ENCODE data around the gene COL1A1.

COL1A1 gene

DNA sequence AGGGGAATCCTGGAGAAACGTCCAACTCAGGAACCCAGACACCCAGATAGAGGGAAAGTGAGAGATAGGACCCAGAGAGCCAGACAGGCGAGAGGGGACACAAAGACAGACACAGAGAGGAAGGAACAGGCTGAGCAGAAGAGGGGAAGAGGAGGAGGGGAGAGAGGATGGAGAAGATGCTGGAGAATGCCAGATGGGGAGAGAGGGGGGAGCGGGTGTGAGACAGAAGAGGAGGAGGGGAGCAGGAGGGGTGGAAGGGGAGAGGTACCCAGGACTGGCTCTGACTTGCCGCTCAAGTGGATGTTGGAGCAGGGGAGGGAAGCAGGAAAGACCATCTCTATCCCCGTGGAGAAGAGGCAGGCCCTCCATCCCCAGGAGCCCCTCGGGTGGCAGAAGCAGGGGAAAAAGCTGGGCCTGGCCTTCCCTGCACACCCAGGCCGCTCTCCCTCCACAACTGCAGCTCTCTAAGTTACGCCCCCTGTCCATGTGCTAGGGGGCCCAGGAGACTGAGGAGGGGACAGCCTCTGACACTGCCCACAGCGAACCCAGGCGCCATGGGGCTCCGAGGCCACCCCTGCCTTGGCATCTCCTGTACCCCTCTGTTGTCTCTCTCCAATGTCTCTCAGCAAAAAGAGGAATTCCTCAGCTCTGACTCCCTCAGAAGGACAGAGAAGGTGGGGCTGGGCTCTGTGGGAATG lies 55.8 kb downstream of the COL1A1 start:
- peaks cover 48% of the 10 kb centered on the region for H3K36me3 ChIP-seq (ENCODE audit: insufficient read depth, low read length)
- no peak overlapping the region for H3K27ac ChIP-seq
- TF ChIP-seq EZH2 (IDR thresholded peaks at IDR 0.05) (no peak), POLR2AphosphoS5 (IDR thresholded peaks at IDR 0.05; ENCODE audit: borderline replicate concordance, low read depth, low read length) (no peak), FOXP2 (optimal IDR thresholded peaks at IDR 0.05; ENCODE audit: control extremely low read depth, extremely low read length, insufficient read depth) (no peak)
- no peaks in the 10 kb centered on the region for H3K9me3 ChIP-seq (ENCODE audit: low read depth, low read length)
- DNase-seq (ENCODE audit: low read depth, low spot score): no peak
- H3K9ac ChIP-seq (ENCODE audit: insufficient read length): no peak overlapping the region
- no peak overlapping the region for H3K4me3 ChIP-seq

GRCh38 chr17:50144845-50145531 lies 56.4 kb downstream of the COL1A1 start:
- TF ChIP-seq FOXP2 (optimal IDR thresholded peaks at IDR 0.05; ENCODE audit: control extremely low read depth, extremely low read length, insufficient read depth) (no peak), POLR2AphosphoS5 (IDR thresholded peaks at IDR 0.05; ENCODE audit: borderline replicate concordance, low read depth, low read length) (no peak), EZH2 (IDR thresholded peaks at IDR 0.05) (no peak)
- no peak overlapping the region for H3K27ac ChIP-seq
- DNase-seq (ENCODE audit: low read depth, low spot score): no peak
- peaks cover 55% of the 10 kb centered on the region for H3K36me3 ChIP-seq (ENCODE audit: insufficient read depth, low read length)
- no peaks in the 10 kb centered on the region for H3K9me3 ChIP-seq (ENCODE audit: low read depth, low read length)
- H3K4me3 ChIP-seq: no peak overlapping the region
- no peak overlapping the region for H3K9ac ChIP-seq (ENCODE audit: insufficient read length)

DNA sequence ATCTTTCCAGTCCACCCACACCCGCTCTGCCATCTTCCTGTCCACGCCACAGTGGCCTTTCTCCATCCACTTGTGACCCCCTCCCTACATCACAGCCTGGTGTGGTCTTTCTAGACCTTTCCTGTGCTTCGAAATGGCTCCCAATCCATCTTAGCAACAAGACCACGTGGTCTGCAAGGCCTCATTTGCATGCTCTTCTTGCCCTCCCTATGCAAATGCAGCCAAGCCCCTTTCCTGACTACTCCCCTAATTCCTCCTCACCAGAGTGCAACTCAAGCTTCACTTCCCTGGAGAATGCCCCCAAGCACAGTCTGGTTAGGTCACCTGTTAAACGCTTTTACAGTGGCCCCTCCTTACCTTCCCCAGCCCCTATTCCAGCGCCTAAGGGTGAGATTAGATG lies 57.1 kb downstream of the COL1A1 start:
- Histone ChIP-seq H3K9ac (ENCODE audit: insufficient read length) (no peak overlapping the region), H3K4me3 (no peak overlapping the region), H3K36me3 (ENCODE audit: insufficient read depth, low read length) (peaks cover 60% of the 10 kb centered on the region), H3K9me3 (ENCODE audit: low read depth, low read length) (no peaks in the 10 kb centered on the region), H3K27ac (no peak overlapping the region)
- TF ChIP-seq FOXP2 (optimal IDR thresholded peaks at IDR 0.05; ENCODE audit: control extremely low read depth, extremely low read length, insufficient read depth) (no peak), POLR2AphosphoS5 (IDR thresholded peaks at IDR 0.05; ENCODE audit: borderline replicate concordance, low read depth, low read length) (no peak), EZH2 (IDR thresholded peaks at IDR 0.05) (no peak)
- DNase-seq (ENCODE audit: low read depth, low spot score): no peak

GRCh38 chr17:50143461-50144176 lies 57.8 kb downstream of the COL1A1 start:
- H3K27ac ChIP-seq: no peak overlapping the region
- peaks cover 67% of the 10 kb centered on the region for H3K36me3 ChIP-seq (ENCODE audit: insufficient read depth, low read length)
- DNase-seq (ENCODE audit: low read depth, low spot score): no peak
- no peaks in the 10 kb centered on the region for H3K9me3 ChIP-seq (ENCODE audit: low read depth, low read length)
- H3K4me3 ChIP-seq: no peak overlapping the region
- no peak overlapping the region for H3K9ac ChIP-seq (ENCODE audit: insufficient read length)
- TF ChIP-seq EZH2 (IDR thresholded peaks at IDR 0.05) (no peak), FOXP2 (optimal IDR thresholded peaks at IDR 0.05; ENCODE audit: control extremely low read depth, extremely low read length, insufficient read depth) (no peak), POLR2AphosphoS5 (IDR thresholded peaks at IDR 0.05; ENCODE audit: borderline replicate concordance, low read depth, low read length) (no peak)

- Histone ChIP-seq H3K27ac (no peak overlapping the region), H3K36me3 (ENCODE audit: insufficient read depth, low read length) (peaks cover 84% of the 10 kb centered on the region), H3K4me3 (no peak overlapping the region), H3K9me3 (ENCODE audit: low read depth, low read length) (no peaks in the 10 kb centered on the region), H3K9ac (ENCODE audit: insufficient read length) (no peak overlapping the region)
- TF ChIP-seq POLR2AphosphoS5 (IDR thresholded peaks at IDR 0.05; ENCODE audit: borderline replicate concordance, low read depth, low read length) (no peak), EZH2 (IDR thresholded peaks at IDR 0.05) (no peak), FOXP2 (optimal IDR thresholded peaks at IDR 0.05; ENCODE audit: control extremely low read depth, extremely low read length, insufficient read depth) (no peak)
- DNase-seq (ENCODE audit: low read depth, low spot score): no peak
Observed at GRCh38 chr17:50141745-50142110, 59.7 kb downstream of the COL1A1 start.

GRCh38 chr17:50141026-50141744 lies 60.2 kb downstream of the COL1A1 start:
- Histone ChIP-seq H3K27ac (no peak overlapping the region), H3K9me3 (ENCODE audit: low read depth, low read length) (no peaks in the 10 kb centered on the region), H3K4me3 (no peak overlapping the region), H3K36me3 (ENCODE audit: insufficient read depth, low read length) (peaks cover 84% of the 10 kb centered on the region), H3K9ac (ENCODE audit: insufficient read length) (no peak overlapping the region)
- no peak for DNase-seq (ENCODE audit: low read depth, low spot score)
- TF ChIP-seq EZH2 (IDR thresholded peaks at IDR 0.05) (no peak), POLR2AphosphoS5 (IDR thresholded peaks at IDR 0.05; ENCODE audit: borderline replicate concordance, low read depth, low read length) (no peak), FOXP2 (optimal IDR thresholded peaks at IDR 0.05; ENCODE audit: control extremely low read depth, extremely low read length, insufficient read depth) (no peak)

DNA sequence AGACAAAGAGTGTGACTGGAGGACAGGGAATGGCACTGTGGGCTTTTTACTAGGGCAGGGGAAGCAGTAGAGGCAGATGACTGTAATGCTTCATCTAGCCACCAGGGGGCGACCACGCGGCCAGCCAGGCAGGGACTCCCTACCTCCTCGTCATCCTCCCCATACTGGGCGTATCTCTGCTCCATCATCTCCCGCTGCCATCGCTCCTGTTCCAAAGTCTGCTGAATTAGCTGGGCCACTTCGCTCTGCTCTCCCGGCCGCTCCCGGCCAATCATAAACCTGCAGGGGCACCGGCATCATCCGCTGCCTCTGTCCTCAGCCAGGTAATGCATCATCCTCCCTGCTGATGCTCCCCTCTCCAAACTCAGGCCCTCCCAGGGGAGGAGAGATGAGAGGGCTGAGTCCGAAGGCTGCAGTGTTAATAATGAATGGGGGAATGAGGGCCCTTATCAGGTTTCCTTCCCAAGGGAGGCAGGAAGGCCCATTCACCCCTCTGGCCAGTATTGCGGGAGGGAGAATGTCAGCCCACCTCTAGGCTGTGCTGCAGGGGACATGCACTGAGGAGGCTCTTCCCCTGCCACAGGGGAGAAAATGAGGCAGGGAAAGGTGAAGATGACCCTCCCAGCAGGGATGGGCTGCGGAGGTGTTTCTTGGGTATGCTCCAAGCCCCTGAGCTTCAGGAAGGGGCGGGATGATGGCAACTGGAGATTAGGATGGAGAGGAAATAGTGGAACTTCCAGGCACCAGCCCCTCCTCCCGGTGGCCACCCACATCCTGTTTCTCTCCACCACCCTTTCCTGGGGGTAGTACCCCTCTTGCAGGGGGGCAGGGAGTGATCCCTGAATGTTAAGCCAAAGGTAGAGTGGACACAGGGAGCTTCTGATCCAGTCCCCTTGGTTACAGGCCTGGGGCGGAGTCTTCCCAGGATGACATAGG lies 61.2 kb downstream of the COL1A1 start:
- DNase-seq (ENCODE audit: low read depth, low spot score): no peak
- Histone ChIP-seq H3K36me3 (ENCODE audit: insufficient read depth, low read length) (peaks cover 85% of the 10 kb centered on the region), H3K9me3 (ENCODE audit: low read depth, low read length) (no peaks in the 10 kb centered on the region), H3K27ac (no peak overlapping the region), H3K9ac (ENCODE audit: insufficient read length) (no peak overlapping the region), H3K4me3 (no peak overlapping the region)
- no peak for TF ChIP-seq FOXP2 (optimal IDR thresholded peaks at IDR 0.05; ENCODE audit: control extremely low read depth, extremely low read length, insufficient read depth)
- TF ChIP-seq EZH2 (IDR thresholded peaks at IDR 0.05): no peak
- no peak for TF ChIP-seq POLR2AphosphoS5 (IDR thresholded peaks at IDR 0.05; ENCODE audit: borderline replicate concordance, low read depth, low read length)
